Measurements from ENCODE around the gene LRRC7. TPM values are rescaled to one million over a fixed set of nuclear protein-coding genes. Genes with fewer than 3 reads are reported as not detected.

Gene LRRC7
- total and polyA plus RNA-seq, 2 of the 13 experiments (the other 11 are each of a cell fraction or from before 2014, with no cell fraction given), result not detected

DNA sequence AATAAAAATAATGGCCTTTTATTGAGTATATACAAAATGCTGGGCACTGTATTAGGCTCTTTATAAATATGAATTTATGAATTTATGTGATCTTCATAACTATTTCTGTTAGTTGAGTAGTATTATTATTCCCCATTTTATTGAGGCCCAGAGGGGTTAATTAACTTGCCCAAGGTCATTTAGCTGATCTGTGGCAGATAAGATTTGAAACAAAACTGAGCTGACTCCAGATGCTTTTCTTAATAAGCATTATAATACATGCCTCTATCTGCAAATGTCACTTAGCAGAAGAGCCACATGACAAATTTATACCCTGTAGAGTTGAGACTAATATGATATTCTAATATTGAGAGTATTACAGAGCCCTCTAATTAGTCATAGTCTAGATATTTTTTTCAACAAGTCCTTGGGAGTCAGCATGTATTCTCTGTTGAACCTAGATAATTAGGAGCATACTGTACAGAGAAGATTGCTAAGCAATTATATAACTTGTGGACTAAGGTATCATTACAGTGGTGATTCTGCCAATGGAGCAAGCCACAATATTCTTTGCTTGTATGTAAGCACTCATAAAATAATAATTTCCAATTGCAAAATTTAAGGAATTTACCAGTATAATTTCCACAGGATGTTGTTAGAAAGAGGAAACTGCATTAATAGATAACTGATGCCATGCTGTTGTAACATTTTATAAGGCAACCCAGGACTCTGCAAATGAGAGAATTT, 525.7 kb downstream of the LRRC7 start:
- no peaks in the 10 kb centered on the region for H3K4me1 ChIP-seq (ENCODE audit: insufficient read depth, low read length)
- H3K36me3 ChIP-seq (replicated peaks in 1 of 2; ENCODE audit: control insufficient read depth in 1 of 2, insufficient read depth in 2 of 2, low read length in 2 of 2), result no peaks in the 10 kb centered on the region
- no peaks in the 10 kb centered on the region for H3K79me2 ChIP-seq (ENCODE audit: insufficient read depth, low read length)
- in situ Hi-C loops (cut with HindIII; ENCODE audit: extremely low pct_ligation_motif_present, low pct_unique_long_range_greater_than_20kb) (no loop called here), intact Hi-C loops (cut with micrococcal nuclease; ENCODE audit: unreplicated experiment) (no loop called here)
- TF ChIP-seq, protein P1, sequence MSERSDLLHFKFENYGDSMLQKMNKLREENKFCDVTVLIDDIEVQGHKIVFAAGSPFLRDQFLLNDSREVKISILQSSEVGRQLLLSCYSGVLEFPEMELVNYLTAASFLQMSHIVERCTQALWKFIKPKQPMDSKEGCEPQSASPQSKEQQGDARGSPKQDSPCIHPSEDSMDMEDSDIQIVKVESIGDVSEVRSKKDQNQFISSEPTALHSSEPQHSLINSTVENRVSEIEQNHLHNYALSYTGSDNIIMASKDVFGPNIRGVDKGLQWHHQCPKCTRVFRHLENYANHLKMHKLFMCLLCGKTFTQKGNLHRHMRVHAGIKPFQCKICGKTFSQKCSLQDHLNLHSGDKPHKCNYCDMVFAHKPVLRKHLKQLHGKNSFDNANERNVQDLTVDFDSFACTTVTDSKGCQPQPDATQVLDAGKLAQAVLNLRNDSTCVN (CRISPR knock-in tag; IDR thresholded peaks at IDR 0.05; ENCODE audit: borderline replicate concordance), result no peak
- TF ChIP-seq, protein P2, sequence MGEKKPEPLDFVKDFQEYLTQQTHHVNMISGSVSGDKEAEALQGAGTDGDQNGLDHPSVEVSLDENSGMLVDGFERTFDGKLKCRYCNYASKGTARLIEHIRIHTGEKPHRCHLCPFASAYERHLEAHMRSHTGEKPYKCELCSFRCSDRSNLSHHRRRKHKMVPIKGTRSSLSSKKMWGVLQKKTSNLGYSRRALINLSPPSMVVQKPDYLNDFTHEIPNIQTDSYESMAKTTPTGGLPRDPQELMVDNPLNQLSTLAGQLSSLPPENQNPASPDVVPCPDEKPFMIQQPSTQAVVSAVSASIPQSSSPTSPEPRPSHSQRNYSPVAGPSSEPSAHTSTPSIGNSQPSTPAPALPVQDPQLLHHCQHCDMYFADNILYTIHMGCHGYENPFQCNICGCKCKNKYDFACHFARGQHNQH (CRISPR knock-in tag; IDR thresholded peaks at IDR 0.05), result no peak
- no peak for TF ChIP-seq ZNF430 (CRISPR knock-in tag; IDR thresholded peaks at IDR 0.05)
- no peak for TF ChIP-seq FOXP1 (IDR thresholded peaks at IDR 0.05)
- no peak for TF ChIP-seq FOXP1 (CRISPR knock-in tag; IDR thresholded peaks at IDR 0.05)
- TF ChIP-seq ZNF549 (CRISPR knock-in tag; IDR thresholded peaks at IDR 0.05), result no peak
- no peak for TF ChIP-seq CBX2 (IDR thresholded peaks at IDR 0.05; ENCODE audit: low read depth, low read length)
- no peak for TF ChIP-seq CBX2 (CRISPR knock-in tag; IDR thresholded peaks at IDR 0.05; ENCODE audit: low read depth)
- TF ChIP-seq, protein P3, sequence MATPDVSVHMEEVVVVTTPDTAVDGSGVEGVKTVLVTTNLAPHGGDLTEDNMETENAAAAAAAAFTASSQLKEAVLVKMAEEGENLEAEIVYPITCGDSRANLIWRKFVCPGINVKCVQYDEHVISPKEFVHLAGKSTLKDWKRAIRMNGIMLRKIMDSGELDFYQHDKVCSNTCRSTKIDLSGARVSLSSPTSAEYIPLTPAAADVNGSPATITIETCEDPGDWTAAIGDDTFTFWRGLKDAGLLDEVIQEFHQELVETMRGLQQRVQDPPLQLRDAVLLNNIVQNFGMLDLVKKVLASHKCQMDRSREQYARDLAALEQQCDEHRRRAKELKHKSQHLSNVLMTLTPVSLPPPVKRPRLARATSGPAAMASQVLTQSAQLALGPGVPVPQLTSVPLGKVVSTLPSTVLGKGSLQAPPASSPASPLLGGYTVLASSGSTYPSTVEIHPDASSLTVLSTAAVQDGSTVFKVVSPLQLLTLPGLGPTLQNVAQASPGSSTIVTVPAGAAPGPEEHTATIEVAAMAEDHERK (CRISPR knock-in tag; IDR thresholded peaks at IDR 0.05; ENCODE audit: low read depth), result no peak
- TF ChIP-seq BORCS8-MEF2B (CRISPR knock-in tag; IDR thresholded peaks at IDR 0.05), result no peak
- BruUV-seq (replicated peaks), result no TSS peak
- no peaks in the 10 kb centered on the region for H4K20me1 ChIP-seq (ENCODE audit: insufficient read depth, low read length)
- no peak for ATAC-seq
- no peak for DNase-seq (ENCODE audit: low spot score)
- H3K4me2 ChIP-seq (ENCODE audit: low read depth, low read length), result no peak overlapping the region
- FAIRE-seq, result no peak
- H3K9me3 ChIP-seq (ENCODE audit: low read length), result no peaks in the 10 kb centered on the region
- no peak overlapping the region for H2AFZ ChIP-seq (ENCODE audit: low read length)
- CTCF ChIA-PET (ENCODE audit: low intra/inter-chr PET ratio, low total read pairs), result no interaction called here
- H3K27ac ChIP-seq (ENCODE audit: extremely low read length, insufficient read depth, low read length), result no peak overlapping the region
- no peak overlapping the region for H3K9ac ChIP-seq (ENCODE audit: insufficient read depth, low read depth, low read length)
- H3K4me3 ChIP-seq (replicated peaks in 1 of 3; ENCODE audit: insufficient read depth in 1 of 3, low read depth in 2 of 3, low read length in 3 of 3), result no peak overlapping the region
- POLR2A ChIA-PET, result no interaction called here
- H3K27me3 ChIP-seq (ENCODE audit: control insufficient read depth in 1 of 2, insufficient read depth in 2 of 2, low read length in 2 of 2), result no peaks in the 10 kb centered on the region

Measured in HepG2 (cell line).